ENCODE results near the gene BUB1B. TPM values are rescaled to one million over a fixed set of nuclear protein-coding genes. Genes with fewer than 3 reads are reported as not detected.
A peak's percentile ranks its signal among the peaks of the same experiment; 100 is the strongest.

Gene BUB1B
- total and polyA plus RNA-seq, 9 of the 15 experiments (the other 6 are each of a cell fraction or from before 2014, with no cell fraction given), result 28.7 to 113 (median 82.2) TPM

- TF ChIP-seq RREB1 (CRISPR knock-in tag; IDR thresholded peaks at IDR 0.05) (no peak), RBM15 (IDR thresholded peaks at IDR 0.05; ENCODE audit: insufficient read depth, low read length) (no peak), ZFX (CRISPR knock-in tag; IDR thresholded peaks at IDR 0.05) (peak; percentile 79), MLX (CRISPR knock-in tag; conservative IDR thresholded peaks at IDR 0.05) (peak in 1 of 2 experiments; percentile 44; a peak in 1 of 4 replicates), L3MBTL2 (IDR thresholded peaks at IDR 0.05) (peak; percentile 81), TAF9B (IDR thresholded peaks at IDR 0.05; ENCODE audit: partially characterized antibody) (peak; percentile 84), HLTF (IDR thresholded peaks at IDR 0.05) (peak; percentile 83; the same call in 1 of the 2 replicates), GTF2E2 (tag; IDR thresholded peaks at IDR 0.05) (0 out of 2 replicates have a peak, but pooled peaks have one; percentile 11), FOSL1 (tag; conservative IDR thresholded peaks at IDR 0.05) (peak; percentile 34; the same call in 1 of the 2 replicates), KLF6 (CRISPR knock-in tag; IDR thresholded peaks at IDR 0.05; ENCODE audit: borderline replicate concordance) (0 out of 2 replicates have a peak, but pooled peaks have one; percentile 9), AFF1 (IDR thresholded peaks at IDR 0.05; ENCODE audit: low read depth in 1 of 2, partially characterized antibody in 2 of 2) (peak; percentile 55 to 96)
Measured at GRCh38 chr15:40160689-40161688, at the start of gene BUB1B (continued).

All from K562 (cell line).